Upper lobe of left lung (tissue), 4 donors: ENCODE measurements around the gene TNRC6B.
"Not testable (repeated sequence)": the region's sequence is repeated elsewhere in the genome, so short reads cannot be mapped to it uniquely, and the experiment has no call there.

Experiments used
- EP300 ChIP-seq, 4 donors: sonication (generic); formaldehyde crosslinking; IDR thresholded peaks; one replicate each; pipeline ENCODE4 v1.5.1; 2017; ENCODE audit warnings: antibody characterized with exemption in 4 of 4, control low read depth in 2 of 4
- POLR2A ChIP-seq, 4 donors: fragments of 450-650 bp; IDR thresholded peaks; one replicate each; pipeline ENCODE4 v1.5.1; 2016 to 2017; ENCODE audit warnings: antibody characterized with exemption in 4 of 4, mild to moderate bottlenecking in 2 of 4
- TF ChIP-seq, protein P1 (sequence below), 6 experiments: fragments of 450-650 bp in 4 of 6; fragments of 200-600 bp in 2 of 6; sonication (generic) in 2 of 6; IDR thresholded peaks; one replicate each; pipeline ENCODE4 v1.5.1; 2016 to 2019; ENCODE audit warnings: antibody characterized with exemption in 6 of 6

DNA sequence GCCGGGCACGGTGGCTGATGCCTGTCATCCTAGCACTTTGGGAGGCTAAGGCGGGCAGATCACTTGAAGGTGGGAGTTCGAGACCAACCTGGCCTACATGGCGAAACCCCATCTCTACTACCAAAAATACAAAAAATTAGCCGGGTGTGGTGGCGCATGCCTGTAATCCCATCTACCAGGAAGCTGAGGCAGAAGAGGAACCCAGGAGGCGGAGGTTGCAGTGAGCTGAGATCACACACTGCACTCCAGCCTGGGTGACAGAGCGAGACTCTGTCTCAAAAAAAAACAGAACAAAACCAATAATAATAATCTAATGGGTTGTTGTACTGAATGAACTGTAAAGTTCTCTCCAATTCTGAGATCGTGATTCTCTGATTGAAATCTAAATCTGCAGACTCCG, 200.7 kb downstream of the TNRC6B start:
- TF ChIP-seq, protein P1, sequence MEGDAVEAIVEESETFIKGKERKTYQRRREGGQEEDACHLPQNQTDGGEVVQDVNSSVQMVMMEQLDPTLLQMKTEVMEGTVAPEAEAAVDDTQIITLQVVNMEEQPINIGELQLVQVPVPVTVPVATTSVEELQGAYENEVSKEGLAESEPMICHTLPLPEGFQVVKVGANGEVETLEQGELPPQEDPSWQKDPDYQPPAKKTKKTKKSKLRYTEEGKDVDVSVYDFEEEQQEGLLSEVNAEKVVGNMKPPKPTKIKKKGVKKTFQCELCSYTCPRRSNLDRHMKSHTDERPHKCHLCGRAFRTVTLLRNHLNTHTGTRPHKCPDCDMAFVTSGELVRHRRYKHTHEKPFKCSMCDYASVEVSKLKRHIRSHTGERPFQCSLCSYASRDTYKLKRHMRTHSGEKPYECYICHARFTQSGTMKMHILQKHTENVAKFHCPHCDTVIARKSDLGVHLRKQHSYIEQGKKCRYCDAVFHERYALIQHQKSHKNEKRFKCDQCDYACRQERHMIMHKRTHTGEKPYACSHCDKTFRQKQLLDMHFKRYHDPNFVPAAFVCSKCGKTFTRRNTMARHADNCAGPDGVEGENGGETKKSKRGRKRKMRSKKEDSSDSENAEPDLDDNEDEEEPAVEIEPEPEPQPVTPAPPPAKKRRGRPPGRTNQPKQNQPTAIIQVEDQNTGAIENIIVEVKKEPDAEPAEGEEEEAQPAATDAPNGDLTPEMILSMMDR (IDR thresholded peaks at IDR 0.05): not testable (repeated sequence)
- not testable (repeated sequence) for TF ChIP-seq POLR2A, EP300 (IDR thresholded peaks at IDR 0.05)
